ENCODE data around the gene LRP8.

Gene LRP8

GRCh38 chr1:53339736-53340635 lies 12.1 kb upstream of the LRP8 start:
- DNase-seq (ENCODE audit: low read depth) = no peak

- no peak for DNase-seq (ENCODE audit: low read depth)
Observed at GRCh38 chr1:53338423-53338822, 10.6 kb upstream of the LRP8 start.

GRCh38 chr1:53337499-53337898 lies 9.6 kb upstream of the LRP8 start:
- DNase-seq (ENCODE audit: low read depth) = no peak

- DNase-seq (ENCODE audit: low read depth) = no peak
Observed at GRCh38 chr1:53336146-53336545, 8.3 kb upstream of the LRP8 start.

- no peak for DNase-seq (ENCODE audit: low read depth)
Observed at GRCh38 chr1:53335661-53336060, 7.8 kb upstream of the LRP8 start.

- no peak for DNase-seq (ENCODE audit: low read depth)
Observed at GRCh38 chr1:53334781-53335180, 6.9 kb upstream of the LRP8 start.

GRCh38 chr1:53334312-53334711 lies 6.4 kb upstream of the LRP8 start:
- no peak for DNase-seq (ENCODE audit: low read depth)

GRCh38 chr1:53332833-53333232 lies 5.0 kb upstream of the LRP8 start:
- no peak for DNase-seq (ENCODE audit: low read depth)

GRCh38 chr1:53332186-53332564 lies 4.3 kb upstream of the LRP8 start:
- no peak for DNase-seq (ENCODE audit: low read depth)

GRCh38 chr1:53331446-53332185 lies 3.7 kb upstream of the LRP8 start:
- DNase-seq (ENCODE audit: low read depth) = no peak

- no peak for DNase-seq (ENCODE audit: low read depth)
Observed at GRCh38 chr1:53330819-53331218, 2.9 kb upstream of the LRP8 start.

GRCh38 chr1:53328541-53329499 lies 950 bp upstream of the LRP8 start:
- no peak for DNase-seq (ENCODE audit: low read depth)

GRCh38 chr1:53327182-53327913 lies 522 bp downstream of the LRP8 start:
- no peak for DNase-seq (ENCODE audit: low read depth)

GRCh38 chr1:53326598-53327181 lies 1.2 kb downstream of the LRP8 start:
- no peak for DNase-seq (ENCODE audit: low read depth)

GRCh38 chr1:53326088-53326597 lies 1.7 kb downstream of the LRP8 start:
- peak; percentile 80 for DNase-seq (ENCODE audit: low read depth)

GRCh38 chr1:53325326-53326087 lies 2.4 kb downstream of the LRP8 start:
- no peak for DNase-seq (ENCODE audit: low read depth)

GRCh38 chr1:53324728-53325297 lies 3.1 kb downstream of the LRP8 start:
- DNase-seq (ENCODE audit: low read depth) = peak; percentile 97

GRCh38 chr1:53324321-53324720 lies 3.5 kb downstream of the LRP8 start:
- DNase-seq (ENCODE audit: low read depth) = no peak

GRCh38 chr1:53323316-53323715 lies 4.6 kb downstream of the LRP8 start:
- DNase-seq (ENCODE audit: low read depth) = no peak
